Measurements from ENCODE around the gene PCDH15.

- TF ChIP-seq POLR2A (IDR thresholded peaks at IDR 0.05; ENCODE audit: low read depth, low read length) (no peak), NFE2L2 (IDR thresholded peaks at IDR 0.05; ENCODE audit: low read depth, low read length) (no peak), CHD1 (IDR thresholded peaks at IDR 0.05; ENCODE audit: low read depth, low read length) (no peak)
- TF ChIP-seq, protein P1, sequence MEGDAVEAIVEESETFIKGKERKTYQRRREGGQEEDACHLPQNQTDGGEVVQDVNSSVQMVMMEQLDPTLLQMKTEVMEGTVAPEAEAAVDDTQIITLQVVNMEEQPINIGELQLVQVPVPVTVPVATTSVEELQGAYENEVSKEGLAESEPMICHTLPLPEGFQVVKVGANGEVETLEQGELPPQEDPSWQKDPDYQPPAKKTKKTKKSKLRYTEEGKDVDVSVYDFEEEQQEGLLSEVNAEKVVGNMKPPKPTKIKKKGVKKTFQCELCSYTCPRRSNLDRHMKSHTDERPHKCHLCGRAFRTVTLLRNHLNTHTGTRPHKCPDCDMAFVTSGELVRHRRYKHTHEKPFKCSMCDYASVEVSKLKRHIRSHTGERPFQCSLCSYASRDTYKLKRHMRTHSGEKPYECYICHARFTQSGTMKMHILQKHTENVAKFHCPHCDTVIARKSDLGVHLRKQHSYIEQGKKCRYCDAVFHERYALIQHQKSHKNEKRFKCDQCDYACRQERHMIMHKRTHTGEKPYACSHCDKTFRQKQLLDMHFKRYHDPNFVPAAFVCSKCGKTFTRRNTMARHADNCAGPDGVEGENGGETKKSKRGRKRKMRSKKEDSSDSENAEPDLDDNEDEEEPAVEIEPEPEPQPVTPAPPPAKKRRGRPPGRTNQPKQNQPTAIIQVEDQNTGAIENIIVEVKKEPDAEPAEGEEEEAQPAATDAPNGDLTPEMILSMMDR (conservative IDR thresholded peaks at IDR 0.05; ENCODE audit: low read depth, low read length) = no peak
Observed at GRCh38 chr10:54434782-54435181, 366.2 kb downstream of the PCDH15 start.

All from IMR-90 (cell line).